H1 (cell line): ENCODE results near the gene MAGI1. TPM values are rescaled to one million over a fixed set of nuclear protein-coding genes. Genes with fewer than 3 reads are reported as not detected.

Experiments
- ASH2L ChIP-seq: fragments of 200-600, 300-600 bp; sonication (generic); IDR thresholded peaks from one replicate; pipeline ENCODE4 v1.7.1; 2017; ENCODE audit warnings: low read length
- ATF3 ChIP-seq: IDR thresholded peaks from 2 replicates; pipeline ENCODE4 v1.6.1; 2011; ENCODE audit warnings: low read depth, mild to moderate bottlenecking, low read length; ENCODE audit not compliant: insufficient read depth
- CBX8 ChIP-seq: fragments of 300-800, 300-1000 bp; sonication (generic); IDR thresholded peaks from 2 replicates; pipeline ENCODE4 v1.7.1; 2016; ENCODE audit warnings: low read depth, low read length, borderline replicate concordance
- CHD1 ChIP-seq: IDR thresholded peaks from 2 replicates; pipeline ENCODE4 v1.6.1; 2012; ENCODE audit warnings: low read depth, low read length, improper control_type of control experiment
- EGR1 ChIP-seq: IDR thresholded peaks from 2 replicates; pipeline ENCODE4 v1.6.1; 2011; ENCODE audit warnings: low read depth, low read length, borderline replicate concordance
- GTF2F1 ChIP-seq: IDR thresholded peaks from 2 replicates; pipeline ENCODE4 v1.6.1; 2012; ENCODE audit warnings: low read depth, low read length, improper control_type of control experiment, borderline replicate concordance
- HDAC2 ChIP-seq, 2 experiments: fragments of 300-600 bp in 1 of 2; sonication (generic) in 1 of 2; IDR thresholded peaks; 2 replicates each; pipeline ENCODE4 v1.6.1; 2011 to 2012; ENCODE audit warnings: low read depth in 2 of 2, low read length in 2 of 2, mild to moderate bottlenecking in 2 of 2, moderate library complexity in 2 of 2, borderline replicate concordance in 1 of 2, inconsistent platforms in 1 of 2
- HDAC6 ChIP-seq: IDR thresholded peaks from one replicate; pipeline ENCODE4 v1.7.1; 2012; ENCODE audit warnings: low read depth, mild to moderate bottlenecking, inconsistent platforms, low read length, moderate library complexity
- POLR2A ChIP-seq, 2 experiments: IDR thresholded peaks; 1 replicate in 1 of 2; 2 replicates in 1 of 2; pipeline ENCODE4 v1.6.1; 2011; ENCODE audit warnings: low read depth in 2 of 2, low read length in 2 of 2, mild to moderate bottlenecking in 2 of 2; ENCODE audit errors: control extremely low read depth in 1 of 2
- RNF2 ChIP-seq: fragments of 200-900, 300-1000 bp; sonication (generic); IDR thresholded peaks from 2 replicates; pipeline ENCODE4 v1.7.1; 2016; ENCODE audit warnings: borderline replicate concordance, low read depth, mild to moderate bottlenecking, antibody characterized with exemption, low read length; ENCODE audit not compliant: poor library complexity, severe bottlenecking; ENCODE audit errors: missing control alignments
- SP1 ChIP-seq: IDR thresholded peaks from 2 replicates; pipeline ENCODE4 v1.6.1; 2011; ENCODE audit warnings: low read depth, low read length
- SP4 ChIP-seq: IDR thresholded peaks from 2 replicates; pipeline ENCODE4 v1.6.1; 2012; ENCODE audit warnings: low read length, inconsistent platforms
- TAF1 ChIP-seq: IDR thresholded peaks from 2 replicates; pipeline ENCODE4 v1.6.1; 2011; ENCODE audit warnings: mild to moderate bottlenecking, low read depth, low read length
- TBP ChIP-seq: IDR thresholded peaks from 2 replicates; pipeline ENCODE4 v1.6.1; 2011; ENCODE audit warnings: low read depth, low read length, improper control_type of control experiment
- polyA plus RNA-seq, 7 experiments: library from polyadenylated mRNA; depleted of rRNA in 3 of 7; stranded (reverse) in 5 of 7; unstranded in 2 of 7; fragments of >200 nt in 5 of 7; fragments of 200-250 nt in 2 of 7; gene quantifications; 1 replicate in 5 of 7; 2 replicates in 1 of 7; 4 replicates in 1 of 7; pipeline versions ENCODE4 v1.2.1 to v1.2.3, GENCODE V29; 2011 to 2013; ENCODE audit warnings: missing spikeins in 2 of 7, mixed read lengths in 2 of 7
- total RNA-seq: library from RNA; stranded (reverse); fragmentation: NEBNext Ultra II Directional; extraction: Animal tissue kit (Norgen Biotek cat#: 25700); gene quantifications from 2 replicates; pipeline ENCODE4 v1.2.1, GENCODE V29; 2021
- TF ChIP-seq, protein P1 (sequence below): IDR thresholded peaks from 2 replicates; pipeline ENCODE4 v1.6.1; 2012; ENCODE audit warnings: inconsistent platforms

Gene MAGI1
- total and polyA plus RNA-seq, 2 of the 8 experiments (the other 6 are each of a cell fraction or from before 2014, with no cell fraction given) = 19.8 to 78.0 TPM

DNA sequence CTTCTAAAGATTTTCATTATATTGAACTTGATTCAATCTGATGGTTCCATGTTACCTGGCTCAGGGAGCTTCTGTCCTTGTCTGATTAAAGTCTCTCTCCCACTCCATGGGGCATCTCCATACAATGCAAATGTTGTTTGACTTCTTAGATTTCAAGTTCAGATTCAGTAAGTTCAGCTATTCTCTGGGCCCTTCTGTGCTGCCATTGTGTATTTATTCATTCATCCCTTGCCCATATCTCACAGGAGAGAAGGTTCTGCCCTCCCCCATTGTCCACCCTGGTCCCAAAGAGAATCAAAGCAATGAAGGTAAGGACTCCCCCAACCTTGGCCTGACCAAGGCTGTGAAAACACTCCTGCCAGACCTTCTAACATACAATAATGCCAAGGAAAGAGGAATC is 669.9 kb downstream of the MAGI1 start (continued):
- TF ChIP-seq ATF3 = no peak
- TF ChIP-seq SP4 = no peak
- TF ChIP-seq POLR2A (IDR thresholded peaks at IDR 0.05; ENCODE audit: control extremely low read depth in 1 of 2, low read depth in 2 of 2, low read length in 2 of 2) = no peak
- TF ChIP-seq, protein P1, sequence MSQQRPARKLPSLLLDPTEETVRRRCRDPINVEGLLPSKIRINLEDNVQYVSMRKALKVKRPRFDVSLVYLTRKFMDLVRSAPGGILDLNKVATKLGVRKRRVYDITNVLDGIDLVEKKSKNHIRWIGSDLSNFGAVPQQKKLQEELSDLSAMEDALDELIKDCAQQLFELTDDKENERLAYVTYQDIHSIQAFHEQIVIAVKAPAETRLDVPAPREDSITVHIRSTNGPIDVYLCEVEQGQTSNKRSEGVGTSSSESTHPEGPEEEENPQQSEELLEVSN = no peak
- no peak for TF ChIP-seq SP1
- TF ChIP-seq TBP = no peak
- no peak for TF ChIP-seq RNF2
- TF ChIP-seq HDAC2 (IDR thresholded peaks at IDR 0.05; ENCODE audit: borderline replicate concordance in 1 of 2, low read depth in 2 of 2, low read length in 2 of 2) = no peak
- TF ChIP-seq HDAC6 = no peak
- TF ChIP-seq CBX8 = no peak
- no peak for TF ChIP-seq CHD1
- TF ChIP-seq GTF2F1 = no peak
- no peak for TF ChIP-seq TAF1
- no peak for TF ChIP-seq EGR1
- no peak for TF ChIP-seq ASH2L
